NK-92 (cell line): ENCODE measurements around the gene NKX1-1.
"Not testable (repeated sequence)": the region's sequence is repeated elsewhere in the genome, so short reads cannot be mapped to it uniquely, and the experiment has no call there.

ENCODE experiments used
- DNase-seq: peaks from one replicate; lab custom pipeline; 2025; ENCODE audit not compliant: unreplicated experiment; lab: John Stamatoyannopoulos, UW

Gene NKX1-1

DNA sequence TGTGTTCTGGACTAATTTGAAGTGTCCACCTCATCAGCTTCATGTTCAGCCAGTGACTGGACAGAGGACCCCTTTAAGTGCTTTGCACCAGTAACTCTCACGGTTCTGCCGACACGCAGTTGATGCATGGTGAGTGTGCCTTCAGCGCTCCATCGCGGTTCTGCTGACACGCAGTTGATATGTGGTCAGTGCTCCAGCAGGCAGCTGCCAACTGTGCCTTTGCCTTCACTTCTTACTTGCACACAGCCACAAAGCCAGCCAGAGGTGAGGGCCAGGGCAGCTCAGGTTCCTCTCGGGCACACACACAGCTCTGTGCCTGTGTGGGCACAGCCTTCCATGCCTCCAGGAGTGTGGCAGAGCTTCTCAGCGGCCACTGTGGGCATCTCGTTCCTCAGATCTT, 12.4 kb downstream of the NKX1-1 start:
- DNase-seq, result no peak

DNA sequence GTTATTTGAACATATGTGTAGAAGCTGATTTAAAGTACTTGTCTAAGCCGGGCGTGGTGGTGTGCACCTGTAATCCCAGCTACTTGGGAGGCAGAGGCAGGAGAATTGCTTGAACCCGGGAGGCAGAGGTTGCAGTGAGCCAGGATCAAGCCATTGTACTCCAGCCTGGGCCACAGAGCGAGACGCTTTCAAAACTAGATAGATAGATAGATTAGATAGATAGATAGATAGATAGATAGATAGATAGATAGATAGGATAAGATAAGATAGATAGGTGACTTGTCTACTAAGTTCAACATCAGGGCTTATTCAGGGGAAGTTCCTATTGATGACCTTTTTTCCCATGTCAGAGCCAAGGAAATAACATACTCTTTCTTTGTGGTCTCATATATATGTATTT, 12.9 kb downstream of the NKX1-1 start:
- not testable (repeated sequence) for DNase-seq

DNA sequence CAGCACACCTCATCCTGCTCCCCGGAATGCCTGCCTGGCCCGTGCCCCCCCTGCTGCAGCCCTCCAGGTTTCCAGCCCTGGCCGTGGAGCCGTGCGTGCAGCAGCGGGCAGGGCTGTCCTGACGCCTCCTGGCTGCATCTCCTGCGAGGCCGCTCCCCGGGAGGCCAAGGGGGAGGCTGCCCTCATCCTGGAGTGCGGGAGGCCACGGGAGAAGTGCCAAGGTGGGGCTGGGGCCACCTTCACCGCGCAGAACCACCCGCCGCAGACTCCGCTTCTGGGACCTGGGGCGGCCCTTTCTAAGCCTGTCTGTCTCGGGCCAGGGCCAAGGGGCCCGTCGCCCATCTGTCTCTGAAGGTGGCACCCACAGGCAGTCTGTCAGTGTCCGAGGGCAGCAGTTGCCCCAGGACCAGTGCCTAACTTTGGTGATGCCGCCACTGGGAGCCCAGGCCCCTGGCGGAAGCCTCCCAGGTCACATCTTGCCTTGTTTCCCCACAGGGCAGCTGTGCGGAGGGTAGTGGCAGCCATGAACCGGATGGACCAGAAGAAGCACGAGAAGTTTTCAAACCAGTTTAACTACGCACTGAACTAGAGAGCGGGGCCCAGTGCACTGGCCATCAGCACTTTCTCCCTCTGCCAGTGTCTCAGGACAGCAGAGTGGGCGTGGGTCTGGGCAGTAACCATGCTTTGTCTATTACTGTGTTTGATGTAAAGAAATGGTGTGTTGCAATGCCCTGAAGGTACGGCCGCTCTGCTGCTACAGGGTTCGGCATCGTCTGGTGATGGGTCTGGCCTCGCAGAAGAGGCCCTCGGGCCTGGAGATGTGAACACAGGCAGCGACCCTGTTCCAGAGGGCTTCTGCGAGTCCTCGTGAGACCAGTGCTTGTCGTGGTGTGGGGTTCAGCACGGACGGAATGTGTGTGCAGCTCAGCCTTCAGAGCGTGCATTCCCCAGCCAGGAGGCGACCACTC, 20.6 kb downstream of the NKX1-1 start:
- DNase-seq, result no peak

DNA sequence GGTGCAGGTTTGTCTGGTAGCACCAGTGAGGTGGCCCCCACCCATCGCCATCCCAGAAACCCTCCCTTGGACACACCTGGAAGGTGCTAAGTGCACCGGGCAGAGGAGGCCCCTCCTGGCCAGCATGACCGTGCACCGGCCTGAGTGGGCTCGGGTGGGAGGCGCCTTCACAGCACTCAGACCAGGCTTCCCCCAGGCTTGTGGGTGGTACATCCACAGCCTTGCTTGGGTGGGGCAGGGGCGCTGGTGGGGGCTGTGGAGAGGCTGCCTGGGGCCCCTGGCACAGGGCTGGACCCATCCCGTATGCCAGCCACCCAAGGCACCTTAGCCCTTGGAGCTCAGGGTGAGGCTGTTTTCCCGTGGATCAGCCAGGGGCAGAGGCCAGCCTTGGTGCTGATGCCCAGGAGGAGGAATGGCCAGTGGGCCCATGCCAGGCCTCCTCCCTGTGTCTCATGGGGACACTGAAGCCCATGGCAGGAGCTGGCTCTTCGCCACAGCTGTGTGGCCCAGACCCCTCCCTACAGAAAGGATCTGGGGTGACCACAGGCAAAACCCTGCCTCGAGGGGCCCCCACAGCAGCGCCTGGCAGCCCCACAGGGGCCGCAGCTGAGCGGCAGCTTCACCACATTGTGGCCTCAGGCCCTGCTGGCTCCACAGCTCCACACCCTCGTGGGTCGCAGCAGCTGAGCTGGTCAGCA, 21.4 kb downstream of the NKX1-1 start:
- no peak for DNase-seq

DNA sequence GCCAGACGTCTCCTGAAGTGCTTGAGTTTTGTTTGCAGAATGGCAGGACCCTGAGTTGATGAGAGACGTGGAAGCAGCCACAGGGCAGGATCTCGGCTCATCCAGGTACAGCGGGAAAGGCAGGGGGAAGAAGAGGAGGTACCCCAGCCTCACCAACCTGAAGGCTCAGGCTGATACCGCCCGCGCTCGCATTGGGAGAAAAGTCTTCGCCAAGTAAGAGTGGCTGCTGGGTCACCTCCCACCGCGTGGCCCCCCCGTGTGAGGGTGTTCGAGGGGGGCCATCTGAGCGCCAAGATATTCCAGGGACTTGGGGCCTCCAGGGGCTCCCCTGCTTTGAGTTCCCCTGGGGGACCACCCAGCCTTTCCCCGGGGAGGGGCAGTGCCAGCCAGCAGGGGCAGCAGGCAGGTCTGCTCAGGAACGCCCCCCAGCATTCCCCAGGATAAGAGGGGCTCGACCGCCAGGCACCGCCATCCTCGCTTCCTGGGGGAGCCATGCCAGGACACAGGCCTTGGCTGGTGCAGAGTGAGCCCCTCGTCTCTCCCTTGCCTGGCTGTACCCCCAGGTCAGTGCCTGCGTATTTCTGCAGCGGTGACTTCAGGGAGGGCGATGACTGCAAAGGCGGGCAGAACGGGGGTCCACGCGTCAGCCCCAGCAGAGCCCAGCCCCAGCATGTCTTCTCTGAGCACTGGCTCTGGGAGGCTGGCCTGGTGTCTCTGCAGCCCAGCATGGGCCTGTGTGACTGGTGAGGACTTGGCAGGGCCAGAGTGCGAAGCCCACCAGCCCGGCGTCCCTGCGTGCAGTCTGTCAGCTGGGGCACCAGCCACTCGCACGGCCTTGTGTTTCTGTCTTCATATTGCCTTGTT, 22.3 kb downstream of the NKX1-1 start:
- DNase-seq, result no peak

DNA sequence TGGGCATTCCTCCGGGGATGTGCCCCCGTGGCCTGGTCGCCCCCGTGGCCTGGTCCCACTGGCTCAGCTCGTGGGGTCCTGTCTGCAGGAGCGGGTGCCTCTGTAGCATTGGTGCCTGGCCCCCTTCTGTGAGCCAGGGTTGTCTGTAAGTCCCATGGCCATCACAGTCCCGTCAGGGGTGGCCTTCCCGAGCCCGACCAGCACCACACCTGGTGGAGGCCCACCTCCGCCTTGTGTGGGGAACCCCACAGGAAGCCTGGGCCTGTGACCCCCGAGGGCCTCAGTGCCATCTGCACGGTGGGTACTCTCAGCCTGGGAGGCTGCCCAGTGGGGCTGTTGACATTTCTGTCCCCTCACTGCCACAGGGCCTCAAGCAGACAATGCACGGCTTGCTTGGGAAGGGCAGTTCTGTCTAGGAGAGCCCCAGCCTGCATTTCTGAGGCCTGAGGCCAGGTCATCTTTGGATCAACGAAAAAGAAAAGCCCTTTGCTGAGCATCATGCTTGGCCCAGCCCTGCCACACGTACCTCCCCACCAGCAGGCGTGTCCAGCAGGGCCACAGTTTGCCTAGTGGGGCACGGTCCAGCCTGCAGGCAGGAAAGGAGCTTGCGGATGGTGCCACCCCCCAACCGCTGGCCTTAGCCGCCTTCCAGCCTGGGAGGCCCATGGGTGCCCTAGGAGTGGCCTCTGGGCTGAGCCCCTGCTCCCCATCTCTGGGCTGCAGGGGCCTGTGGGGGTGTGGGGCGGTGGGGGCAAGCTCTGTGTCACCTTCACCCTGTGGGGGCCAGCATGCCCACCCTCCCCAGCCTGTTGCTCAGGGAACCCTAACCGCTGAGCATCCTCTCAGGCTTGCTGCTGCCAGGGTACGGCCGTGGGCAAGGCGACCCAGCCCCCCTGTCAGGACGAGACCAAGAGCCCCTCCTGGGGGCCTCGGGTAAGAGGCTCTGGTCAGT, 23.2 kb downstream of the NKX1-1 start:
- no peak for DNase-seq

DNA sequence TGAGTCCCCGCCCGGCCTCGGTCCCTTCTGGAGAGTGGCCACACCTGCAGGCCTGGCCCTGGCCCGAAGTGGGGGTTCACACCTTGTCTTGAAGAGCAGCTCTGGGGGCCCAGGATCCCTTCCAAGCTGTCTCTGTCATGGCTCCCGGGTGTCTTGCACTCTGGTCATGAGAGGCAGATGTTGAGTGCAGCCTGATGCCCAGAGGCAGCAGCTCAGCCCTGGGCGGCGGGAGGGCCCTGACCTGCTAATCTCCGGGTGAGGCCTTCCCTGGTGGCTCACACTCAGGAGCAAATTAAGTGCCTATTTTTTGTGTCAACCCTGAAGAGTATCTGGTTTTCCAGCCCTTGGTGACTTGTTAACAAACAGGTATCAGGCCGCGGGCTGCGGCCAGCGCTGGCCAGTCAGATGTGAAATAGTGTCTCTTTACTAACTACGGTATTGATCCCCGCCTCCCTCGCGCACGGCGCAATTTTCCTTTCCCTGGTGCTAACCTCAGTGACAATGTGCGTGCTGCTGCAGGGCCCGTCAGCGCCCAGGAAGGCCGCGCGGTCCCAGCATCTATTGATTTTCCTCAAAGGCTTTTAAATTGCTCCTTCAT, 24.2 kb downstream of the NKX1-1 start:
- no peak for DNase-seq

DNA sequence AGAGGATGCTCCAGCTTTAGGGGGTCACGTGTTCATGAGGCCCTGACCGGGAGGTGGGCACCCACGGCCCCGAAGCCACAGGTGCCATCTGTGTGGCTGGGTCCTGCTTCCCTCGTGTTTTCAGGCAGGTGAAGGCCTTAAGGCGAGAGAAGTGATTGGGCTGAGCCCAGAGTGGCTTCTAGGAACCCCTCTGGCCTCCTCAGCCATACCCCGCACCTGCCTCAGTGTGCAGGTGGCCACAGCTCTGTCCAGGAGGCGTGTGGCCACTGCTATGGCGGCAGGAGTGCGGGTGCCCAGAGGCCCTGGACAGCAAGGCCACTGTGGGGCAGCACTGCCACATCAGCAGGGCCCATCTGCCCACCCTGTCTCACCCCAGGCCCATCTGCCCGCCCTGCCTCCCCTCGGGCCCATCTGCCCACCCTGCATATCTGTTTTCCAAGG, 25.0 kb downstream of the NKX1-1 start:
- DNase-seq, result no peak

DNA sequence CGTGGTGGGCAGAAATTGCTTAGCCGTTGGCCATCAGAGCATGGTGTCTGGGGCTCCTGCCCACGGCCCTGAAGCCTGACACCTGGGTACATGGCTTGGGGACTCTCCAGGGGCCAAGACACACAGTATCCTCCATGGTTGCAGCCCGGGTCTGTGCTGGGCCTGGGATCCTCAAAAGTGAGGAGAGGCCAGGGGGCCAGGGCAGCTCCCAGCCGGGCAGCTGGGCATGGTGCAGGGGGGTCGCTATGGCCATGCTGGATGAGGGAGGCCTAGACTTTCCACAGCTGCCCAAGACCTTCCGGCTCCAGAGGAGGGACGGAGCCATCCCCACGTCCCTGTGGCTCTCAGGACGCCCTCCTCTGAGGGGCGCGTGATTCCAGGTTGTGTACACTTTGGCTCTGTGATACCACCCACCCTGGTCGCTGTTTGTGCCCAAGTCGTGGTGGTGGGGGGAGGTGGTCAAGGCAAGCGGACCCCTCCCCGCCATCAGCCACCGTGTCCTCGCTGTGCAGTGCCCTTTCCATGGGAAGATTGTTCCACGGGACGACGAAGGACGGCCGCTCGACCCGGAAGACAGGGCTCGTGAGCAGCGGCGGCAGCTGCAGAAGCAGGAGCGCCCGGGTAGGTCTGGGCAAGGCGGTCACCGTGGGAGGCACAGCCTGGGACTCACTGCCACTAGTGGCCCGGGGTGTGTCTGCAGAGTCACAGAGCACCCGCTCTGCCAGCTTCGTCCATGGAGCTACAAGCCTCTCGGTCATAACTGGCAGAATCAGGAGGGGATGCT, 25.7 kb downstream of the NKX1-1 start:
- no peak for DNase-seq

DNA sequence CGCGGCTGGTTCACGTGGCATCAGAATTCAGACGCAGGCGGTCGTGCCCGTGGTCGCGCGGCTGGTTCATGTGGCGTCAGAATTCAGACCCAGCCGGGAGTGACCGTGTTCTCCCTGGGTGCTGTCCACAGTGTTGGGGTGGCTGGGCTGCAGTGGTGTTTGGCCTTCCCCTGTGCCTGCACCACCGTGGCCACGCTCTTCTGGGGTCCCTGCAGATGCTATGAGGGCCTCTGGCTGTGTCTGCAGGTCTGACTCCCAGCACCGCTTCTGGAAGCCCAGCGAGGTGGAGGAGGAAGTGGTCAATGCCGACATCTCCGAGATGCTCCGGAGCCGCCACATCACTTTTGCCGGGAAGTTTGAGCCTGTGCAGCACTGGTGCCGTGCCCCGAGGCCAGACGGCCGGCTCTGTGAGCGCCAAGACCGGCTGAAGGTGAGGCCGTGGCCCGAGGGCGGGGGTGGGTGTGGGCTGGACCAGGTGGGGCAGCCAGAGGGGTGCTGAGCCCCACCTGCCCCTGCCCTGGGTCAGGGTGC, 26.4 kb downstream of the NKX1-1 start:
- DNase-seq, result no peak

DNA sequence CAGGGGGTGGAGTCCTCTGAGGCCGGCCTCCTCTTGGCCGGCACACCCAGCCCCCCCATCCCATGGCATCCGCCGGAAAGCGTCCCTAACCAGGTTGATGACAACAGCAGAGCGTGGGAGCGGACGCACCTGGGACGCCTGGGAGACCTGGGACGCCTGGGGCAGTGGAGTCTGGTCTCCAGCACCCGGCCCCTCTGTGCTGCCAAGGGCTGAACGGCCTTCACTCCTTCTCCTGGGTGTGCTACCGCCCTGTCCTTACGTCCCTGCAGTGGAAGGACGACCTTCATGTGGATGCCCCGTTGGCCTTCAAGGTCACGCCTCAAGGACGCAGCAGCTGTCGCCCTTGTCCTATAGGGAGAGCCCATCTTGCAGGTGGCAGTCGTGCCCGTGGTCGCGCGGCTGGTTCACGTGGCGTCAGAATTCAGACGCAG, 26.9 kb downstream of the NKX1-1 start:
- no peak for DNase-seq

DNA sequence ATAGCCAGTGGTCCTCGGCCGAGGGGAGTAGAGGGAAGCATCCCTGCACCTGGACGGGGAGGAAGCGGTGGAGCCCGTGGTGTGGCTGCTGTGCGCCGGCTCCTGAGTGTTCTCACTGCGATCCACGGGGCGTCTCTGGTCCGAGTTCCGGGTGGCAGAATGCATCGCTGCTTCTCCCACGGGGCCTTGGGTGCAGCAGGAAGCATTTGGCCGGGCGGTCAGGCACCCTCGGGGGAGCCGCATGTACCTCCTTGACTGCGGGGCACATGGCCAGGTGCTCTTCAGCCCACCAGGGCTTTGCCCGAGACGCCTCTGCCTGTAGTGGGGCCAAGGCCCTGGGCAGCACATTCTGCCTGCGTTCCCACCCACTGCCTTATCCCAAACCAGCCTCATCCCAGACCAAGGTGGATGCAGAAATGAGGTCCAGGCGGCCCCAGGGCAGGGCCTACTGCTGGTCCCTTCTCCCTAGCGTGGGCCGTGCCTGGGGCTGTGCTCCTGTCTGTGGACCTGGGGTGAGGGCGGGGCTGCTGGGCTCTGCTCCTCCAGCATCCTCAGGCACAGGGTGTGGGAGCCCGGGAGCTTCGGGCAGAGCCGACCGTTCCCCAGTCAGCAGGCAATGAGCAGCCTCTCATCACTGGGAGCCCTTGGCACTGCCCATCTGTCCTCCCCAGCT, 27.5 kb downstream of the NKX1-1 start:
- DNase-seq, result no peak

DNA sequence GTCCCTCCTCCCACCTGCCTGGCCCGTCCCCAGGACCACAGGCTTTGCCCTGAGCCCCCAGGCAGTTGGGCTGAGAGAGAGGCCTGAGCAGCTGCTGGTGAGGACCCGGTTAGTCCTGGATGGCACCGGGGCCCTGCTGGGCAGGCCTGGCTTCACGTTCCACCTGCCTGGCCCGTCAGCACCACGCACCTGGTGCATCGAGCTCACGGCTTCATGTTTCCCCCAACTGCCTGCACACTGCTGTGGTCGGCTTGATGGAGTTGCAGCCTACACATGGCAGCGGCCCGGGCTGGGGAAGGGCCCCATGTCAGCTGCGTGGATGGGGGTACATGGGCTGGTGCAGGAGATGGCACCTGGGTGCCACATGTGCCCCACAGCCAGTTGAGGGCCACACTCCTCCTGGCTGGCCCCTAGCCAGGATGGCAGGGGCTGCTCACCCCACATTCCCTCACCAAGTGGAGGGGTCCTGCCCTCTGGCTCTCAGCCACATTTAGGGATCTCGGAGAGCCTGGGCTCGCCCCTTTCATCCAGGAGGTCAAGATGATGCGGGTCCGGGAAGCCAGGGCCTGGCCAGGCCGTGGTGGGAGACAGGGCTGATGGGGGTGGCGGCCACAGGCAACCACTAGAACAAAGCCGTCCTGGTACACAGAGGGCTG, 28.5 kb downstream of the NKX1-1 start:
- DNase-seq, result no peak

DNA sequence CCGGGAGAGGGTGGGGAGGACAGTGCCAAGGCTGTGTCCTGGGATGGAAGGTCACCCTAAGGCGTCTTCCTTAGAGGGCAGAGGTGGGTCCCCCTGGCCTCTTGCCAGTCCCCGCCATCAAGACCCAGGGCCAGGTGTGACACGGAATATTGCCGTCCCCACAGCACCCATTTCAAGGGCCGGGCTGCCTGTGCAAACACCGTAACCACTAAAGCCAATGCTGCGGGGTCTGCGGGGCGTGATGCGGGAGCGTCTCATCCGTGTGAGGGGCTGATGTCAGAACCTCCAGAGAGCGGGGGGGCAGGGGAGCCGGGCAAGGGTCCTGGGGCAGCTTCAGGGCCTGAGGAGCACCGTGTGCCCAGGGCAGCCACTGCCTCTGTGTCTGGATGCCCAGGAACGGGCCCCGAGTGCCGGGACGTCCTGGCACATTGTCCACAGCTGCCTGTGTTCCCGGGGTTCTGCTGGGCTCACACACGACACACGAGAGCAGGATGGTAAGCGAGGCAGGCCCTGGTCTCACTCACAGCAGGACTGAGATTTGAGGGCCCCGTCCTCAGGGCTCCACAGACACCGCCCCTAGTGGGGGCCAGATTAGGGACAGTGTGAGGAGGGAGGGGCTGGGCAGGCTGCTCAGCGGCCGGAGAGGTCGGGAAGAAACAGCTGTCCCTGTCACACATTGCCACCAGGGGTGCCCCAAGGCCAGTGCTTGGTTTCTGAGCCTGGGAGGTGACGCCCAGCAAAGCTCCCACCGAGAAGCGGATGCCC, 29.2 kb downstream of the NKX1-1 start:
- no peak for DNase-seq

DNA sequence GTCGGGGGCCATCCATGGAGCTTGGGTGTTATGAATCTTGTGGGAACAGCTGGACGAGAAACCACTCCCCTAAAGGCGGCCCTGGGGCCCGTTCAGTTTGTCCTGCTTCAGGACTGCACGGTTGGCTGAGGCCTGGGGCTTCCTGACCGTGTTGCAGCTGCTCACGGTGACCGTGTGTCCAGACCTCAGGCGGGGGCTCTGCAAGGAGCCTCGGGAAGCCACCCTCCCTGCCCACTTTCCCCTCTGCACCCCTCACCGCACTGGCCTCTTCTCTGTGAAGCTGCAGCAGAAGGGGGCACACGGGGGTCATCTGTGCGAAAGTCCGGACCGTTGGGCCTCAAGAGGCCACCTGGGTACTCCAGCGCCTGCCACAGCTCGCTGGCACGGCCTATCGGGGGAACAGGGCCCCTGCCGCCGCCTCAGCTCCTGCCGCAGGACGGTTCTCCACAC, 29.8 kb downstream of the NKX1-1 start:
- DNase-seq, result no peak

DNA sequence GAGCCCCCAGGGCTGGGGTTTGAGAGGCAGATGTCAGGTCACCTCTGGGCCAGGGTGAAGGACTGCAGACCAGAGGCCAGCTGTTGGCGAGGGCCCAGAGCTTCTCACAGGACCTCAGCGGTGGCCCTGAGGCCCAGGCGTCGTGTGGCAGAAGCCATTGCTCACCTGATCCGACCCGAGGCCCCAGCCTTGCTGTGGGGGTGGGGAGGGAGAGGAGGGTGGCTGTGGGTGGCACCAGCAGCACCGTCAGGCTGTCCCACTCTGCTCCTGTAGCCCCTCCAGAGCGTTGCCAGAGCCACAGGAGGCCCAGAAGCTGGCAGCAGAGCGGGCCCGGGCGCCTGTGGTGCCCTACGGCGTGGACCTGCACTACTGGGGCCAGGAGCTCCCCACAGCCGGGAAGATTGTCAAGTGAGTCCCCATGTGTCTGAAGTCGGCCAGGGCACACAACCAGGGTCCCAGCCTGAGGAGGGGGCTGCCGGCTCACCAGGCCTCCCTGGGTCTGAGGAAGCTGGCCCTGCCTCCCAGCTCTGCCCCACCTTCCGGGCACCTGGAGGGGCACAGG, 30.4 kb downstream of the NKX1-1 start:
- no peak for DNase-seq
